ENCODE measurements around the gene YARS1. TPM values are rescaled to one million over a fixed set of nuclear protein-coding genes. Genes with fewer than 3 reads are reported as not detected.
A peak's percentile ranks its signal among the peaks of the same experiment; 100 is the strongest.

The YARS1 gene
- total RNA-seq, 4 donors from 2014 or later, result 29.1 to 54.1 (median 46.0) TPM

DNA sequence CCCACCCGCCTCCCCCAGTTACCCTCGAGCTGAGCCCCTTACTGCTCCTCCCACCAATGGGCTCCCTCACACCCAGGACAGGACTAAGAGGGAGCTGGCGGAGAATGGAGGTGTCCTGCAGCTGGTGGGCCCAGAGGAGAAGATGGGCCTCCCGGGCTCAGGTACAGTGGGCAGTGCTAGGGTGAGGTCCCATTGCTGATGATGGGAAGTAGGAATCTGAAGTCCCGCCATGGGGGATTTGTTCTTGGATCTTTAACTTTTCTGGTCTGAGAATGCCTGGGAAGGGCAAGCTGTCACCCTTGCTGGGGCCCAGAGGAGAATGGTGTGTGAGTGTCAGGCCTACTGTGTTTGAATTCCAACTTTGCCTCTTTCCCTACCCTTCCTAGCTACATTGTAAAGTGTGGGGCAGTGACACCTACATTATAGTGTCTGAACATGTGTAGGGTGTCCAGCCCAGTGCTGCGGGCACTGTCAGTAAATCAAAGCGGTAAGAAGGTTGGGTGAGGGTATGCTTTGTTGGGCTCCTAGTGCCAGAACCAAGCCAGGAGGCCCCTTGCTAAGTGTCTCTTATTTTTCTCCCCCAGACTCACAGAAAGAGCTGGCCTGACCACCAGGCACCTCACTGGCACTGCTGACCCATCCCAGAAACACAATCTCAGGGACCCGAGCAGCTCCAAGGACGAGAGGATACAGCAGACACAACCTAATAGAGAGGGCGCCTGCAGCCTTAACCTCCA lies 44.7 kb downstream of the YARS1 start:
- H3K4me3 ChIP-seq, result no peak overlapping the region
- H3K36me3 ChIP-seq, result peaks cover 0 to 82% of the 10 kb centered on the region in 2 donors
- H3K27ac ChIP-seq, result peak overlapping the region in 3 of 4 donors; percentile 38 to 51 (median 44)

DNA sequence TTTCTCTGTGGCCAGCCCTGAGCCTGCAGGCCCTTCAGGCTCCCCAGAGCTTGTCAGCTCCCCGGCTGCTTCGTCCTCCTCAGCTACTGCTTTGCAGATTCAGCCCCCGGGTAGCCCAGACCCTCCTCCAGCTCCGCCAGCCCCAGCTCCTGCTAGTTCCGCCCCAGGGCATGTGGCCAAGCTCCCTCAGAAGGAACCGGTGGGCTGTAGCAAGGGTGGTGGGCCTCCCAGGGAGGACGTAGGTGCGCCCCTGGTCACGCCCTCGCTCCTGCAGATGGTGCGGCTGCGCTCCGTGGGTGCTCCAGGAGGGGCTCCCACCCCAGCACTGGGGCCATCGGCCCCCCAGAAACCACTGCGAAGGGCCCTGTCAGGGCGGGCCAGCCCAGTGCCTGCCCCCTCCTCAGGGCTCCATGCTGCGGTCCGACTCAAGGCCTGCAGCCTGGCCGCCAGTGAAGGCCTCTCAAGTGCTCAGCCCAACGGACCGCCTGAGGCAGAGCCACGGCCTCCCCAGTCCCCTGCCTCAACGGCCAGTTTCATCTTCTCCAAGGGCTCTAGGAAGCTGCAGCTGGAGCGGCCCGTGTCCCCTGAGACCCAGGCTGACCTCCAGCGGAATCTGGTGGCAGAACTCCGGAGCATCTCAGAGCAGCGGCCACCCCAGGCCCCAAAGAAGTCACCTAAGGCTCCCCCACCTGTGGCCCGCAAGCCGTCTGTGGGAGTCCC lies 45.4 kb downstream of the YARS1 start:
- ATAC-seq, result no peak
- Histone ChIP-seq H3K4me3 (no peak overlapping the region), H3K27ac (peak overlapping the region in 1 of 4 donors; percentile 44), H3K36me3 (peaks cover 0 to 75% of the 10 kb centered on the region in 2 donors), H3K4me1 (peaks cover 0 to 47% (median 16%) of the 10 kb centered on the region in 3 donors), H3K9me3 (no peaks in the 10 kb centered on the region), H3K27me3 (no peaks in the 10 kb centered on the region)
- TF ChIP-seq POLR2A (IDR thresholded peaks at IDR 0.05) (no peak), POLR2AphosphoS5 (IDR thresholded peaks at IDR 0.05) (no peak), EP300 (IDR thresholded peaks at IDR 0.05) (no peak)
- TF ChIP-seq, protein P1, sequence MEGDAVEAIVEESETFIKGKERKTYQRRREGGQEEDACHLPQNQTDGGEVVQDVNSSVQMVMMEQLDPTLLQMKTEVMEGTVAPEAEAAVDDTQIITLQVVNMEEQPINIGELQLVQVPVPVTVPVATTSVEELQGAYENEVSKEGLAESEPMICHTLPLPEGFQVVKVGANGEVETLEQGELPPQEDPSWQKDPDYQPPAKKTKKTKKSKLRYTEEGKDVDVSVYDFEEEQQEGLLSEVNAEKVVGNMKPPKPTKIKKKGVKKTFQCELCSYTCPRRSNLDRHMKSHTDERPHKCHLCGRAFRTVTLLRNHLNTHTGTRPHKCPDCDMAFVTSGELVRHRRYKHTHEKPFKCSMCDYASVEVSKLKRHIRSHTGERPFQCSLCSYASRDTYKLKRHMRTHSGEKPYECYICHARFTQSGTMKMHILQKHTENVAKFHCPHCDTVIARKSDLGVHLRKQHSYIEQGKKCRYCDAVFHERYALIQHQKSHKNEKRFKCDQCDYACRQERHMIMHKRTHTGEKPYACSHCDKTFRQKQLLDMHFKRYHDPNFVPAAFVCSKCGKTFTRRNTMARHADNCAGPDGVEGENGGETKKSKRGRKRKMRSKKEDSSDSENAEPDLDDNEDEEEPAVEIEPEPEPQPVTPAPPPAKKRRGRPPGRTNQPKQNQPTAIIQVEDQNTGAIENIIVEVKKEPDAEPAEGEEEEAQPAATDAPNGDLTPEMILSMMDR (IDR thresholded peaks at IDR 0.05), result no peak
- 60 to 72% methylated on average over 1 to 3 of the region's 30 CpGs for WGBS, 2 donors (ENCODE audit: low coverage in 1 of 2)

More for the DNA sequence above, 44.7 kb downstream of the YARS1 start:
- Histone ChIP-seq H3K4me1 (peaks cover 0 to 39% (median 10%) of the 10 kb centered on the region in 3 donors), H3K27me3 (no peaks in the 10 kb centered on the region), H3K9me3 (no peaks in the 10 kb centered on the region)
- TF ChIP-seq POLR2AphosphoS5 (IDR thresholded peaks at IDR 0.05) (no peak), POLR2A (IDR thresholded peaks at IDR 0.05) (no peak), EP300 (IDR thresholded peaks at IDR 0.05) (no peak)
- TF ChIP-seq, protein P1 (IDR thresholded peaks at IDR 0.05), result no peak
- 100% methylated on average over 1 of the region's 10 CpGs for WGBS, 2 donors (ENCODE audit: low coverage in 1 of 2)
- ATAC-seq, result no peak

DNA sequence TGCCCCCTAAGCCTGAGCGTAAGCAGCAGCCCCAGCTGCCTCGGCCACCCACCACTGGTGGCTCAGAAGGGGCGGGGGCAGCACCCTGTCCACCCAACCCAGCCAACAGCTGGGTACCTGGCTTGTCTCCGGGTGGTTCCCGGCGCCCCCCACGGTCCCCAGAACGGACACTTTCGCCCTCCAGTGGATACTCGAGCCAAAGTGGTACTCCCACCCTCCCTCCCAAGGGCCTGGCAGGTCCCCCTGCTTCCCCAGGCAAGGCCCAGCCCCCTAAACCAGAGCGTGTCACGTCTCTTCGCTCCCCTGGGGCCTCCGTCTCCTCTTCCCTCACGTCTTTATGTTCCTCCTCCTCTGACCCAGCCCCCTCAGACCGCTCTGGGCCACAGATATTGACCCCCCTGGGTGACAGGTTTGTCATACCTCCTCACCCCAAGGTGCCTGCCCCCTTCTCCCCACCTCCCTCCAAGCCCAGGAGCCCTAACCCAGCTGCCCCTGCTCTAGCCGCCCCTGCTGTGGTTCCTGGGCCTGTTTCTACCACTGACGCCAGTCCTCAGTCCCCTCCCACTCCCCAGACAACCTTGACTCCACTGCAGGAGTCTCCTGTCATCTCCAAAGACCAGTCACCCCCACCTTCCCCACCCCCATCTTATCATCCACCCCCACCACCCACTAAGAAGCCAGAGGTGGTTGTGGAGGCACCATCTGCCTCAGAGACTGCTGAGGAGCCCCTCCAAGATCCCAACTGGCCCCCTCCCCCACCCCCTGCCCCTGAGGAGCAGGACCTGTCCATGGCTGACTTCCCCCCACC lies 46.2 kb downstream of the YARS1 start:
- H3K4me1 ChIP-seq, result peaks cover 0 to 53% (median 24%) of the 10 kb centered on the region in 3 donors
- H3K9me3 ChIP-seq, result no peaks in the 10 kb centered on the region
- no peak for TF ChIP-seq POLR2AphosphoS5 (IDR thresholded peaks at IDR 0.05)
- TF ChIP-seq, protein P1 (IDR thresholded peaks at IDR 0.05), result no peak
- TF ChIP-seq POLR2A (IDR thresholded peaks at IDR 0.05), result no peak
- H3K36me3 ChIP-seq, result peaks cover 0 to 67% of the 10 kb centered on the region in 2 donors
- no peak for ATAC-seq
- peak overlapping the region in 1 of 4 donors; percentile 44 for H3K27ac ChIP-seq
- WGBS, 2 donors (ENCODE audit: low coverage in 1 of 2), result 80 to 82% methylated on average over 2 to 5 of the region's 18 CpGs
- H3K4me3 ChIP-seq, result no peak overlapping the region
- H3K27me3 ChIP-seq, result no peaks in the 10 kb centered on the region

DNA sequence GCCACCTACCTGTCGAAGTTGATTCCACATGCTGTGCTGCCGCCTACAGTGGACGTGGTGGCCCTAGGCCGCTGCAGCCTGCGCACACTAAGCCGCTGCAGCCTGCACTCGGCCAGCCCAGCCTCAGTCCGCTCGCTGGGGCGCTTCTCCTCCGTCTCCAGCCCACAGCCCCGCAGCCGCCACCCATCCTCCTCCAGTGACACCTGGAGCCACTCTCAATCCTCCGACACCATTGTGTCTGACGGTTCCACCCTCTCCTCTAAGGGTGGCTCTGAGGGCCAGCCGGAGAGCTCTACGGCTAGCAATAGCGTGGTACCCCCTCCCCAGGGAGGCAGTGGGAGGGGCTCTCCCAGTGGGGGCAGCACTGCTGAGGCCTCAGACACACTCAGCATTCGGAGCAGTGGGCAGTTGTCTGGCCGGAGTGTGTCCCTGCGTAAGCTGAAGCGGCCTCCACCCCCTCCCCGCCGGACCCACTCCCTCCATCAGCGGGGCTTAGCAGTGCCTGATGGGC lies 46.9 kb downstream of the YARS1 start:
- no peaks in the 10 kb centered on the region for H3K9me3 ChIP-seq
- no peak for ATAC-seq
- H3K27me3 ChIP-seq, result no peaks in the 10 kb centered on the region
- no peak overlapping the region for H3K4me3 ChIP-seq
- H3K27ac ChIP-seq, result no peak overlapping the region
- peaks cover 0 to 60% of the 10 kb centered on the region in 2 donors for H3K36me3 ChIP-seq
- peaks cover 0 to 53% (median 28%) of the 10 kb centered on the region in 3 donors for H3K4me1 ChIP-seq
- WGBS, 2 donors (ENCODE audit: low coverage in 1 of 2), result 93% methylated on average over 3 of the region's 25 CpGs; no CpG with 5 or more reads in 1 of the 2 donors
- TF ChIP-seq POLR2A (IDR thresholded peaks at IDR 0.05) (no peak), EP300 (IDR thresholded peaks at IDR 0.05) (no peak), POLR2AphosphoS5 (IDR thresholded peaks at IDR 0.05) (no peak)
- TF ChIP-seq, protein P1 (IDR thresholded peaks at IDR 0.05), result no peak
